AG09309 (cell line): ENCODE data around the gene DENND4C.
"Not testable (repeated sequence)": the region's sequence is repeated elsewhere in the genome, so short reads cannot be mapped to it uniquely, and the experiment has no call there.

Source experiments
- DNase-seq: peaks from one replicate; pipeline ENCODE4 v3.0.0-alpha.2; 2010; ENCODE audit warnings: low read depth
- H3K4me3 ChIP-seq: 2 replicates; pipeline ENCODE4 v1.5.1; 2011; ENCODE audit warnings: mild to moderate bottlenecking, low read depth, low read length, moderate library complexity; ENCODE audit not compliant: control insufficient read depth
- TF ChIP-seq, protein P1 (sequence below): IDR thresholded peaks from 2 replicates; pipeline ENCODE4 v1.5.1; 2011; ENCODE audit warnings: mild to moderate bottlenecking, low read depth, low read length, inconsistent platforms; ENCODE audit not compliant: insufficient read depth, control insufficient read depth; ENCODE audit errors: missing control alignments

The DENND4C gene

GRCh38 chr9:19405771-19406170 is 175.3 kb downstream of the DENND4C start:
- DNase-seq = no peak
- TF ChIP-seq, protein P1, sequence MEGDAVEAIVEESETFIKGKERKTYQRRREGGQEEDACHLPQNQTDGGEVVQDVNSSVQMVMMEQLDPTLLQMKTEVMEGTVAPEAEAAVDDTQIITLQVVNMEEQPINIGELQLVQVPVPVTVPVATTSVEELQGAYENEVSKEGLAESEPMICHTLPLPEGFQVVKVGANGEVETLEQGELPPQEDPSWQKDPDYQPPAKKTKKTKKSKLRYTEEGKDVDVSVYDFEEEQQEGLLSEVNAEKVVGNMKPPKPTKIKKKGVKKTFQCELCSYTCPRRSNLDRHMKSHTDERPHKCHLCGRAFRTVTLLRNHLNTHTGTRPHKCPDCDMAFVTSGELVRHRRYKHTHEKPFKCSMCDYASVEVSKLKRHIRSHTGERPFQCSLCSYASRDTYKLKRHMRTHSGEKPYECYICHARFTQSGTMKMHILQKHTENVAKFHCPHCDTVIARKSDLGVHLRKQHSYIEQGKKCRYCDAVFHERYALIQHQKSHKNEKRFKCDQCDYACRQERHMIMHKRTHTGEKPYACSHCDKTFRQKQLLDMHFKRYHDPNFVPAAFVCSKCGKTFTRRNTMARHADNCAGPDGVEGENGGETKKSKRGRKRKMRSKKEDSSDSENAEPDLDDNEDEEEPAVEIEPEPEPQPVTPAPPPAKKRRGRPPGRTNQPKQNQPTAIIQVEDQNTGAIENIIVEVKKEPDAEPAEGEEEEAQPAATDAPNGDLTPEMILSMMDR = no peak
- no peak overlapping the region for H3K4me3 ChIP-seq

GRCh38 chr9:19408316-19408692 is 177.8 kb downstream of the DENND4C start:
- peak overlapping the region; percentile 78 for H3K4me3 ChIP-seq
- TF ChIP-seq, protein P1 = no peak
- no peak for DNase-seq

- no peak for DNase-seq
- peak within 1 kb of the TSS; percentile 78 for H3K4me3 ChIP-seq
- TF ChIP-seq, protein P1 = peak; percentile 24
Observed at GRCh38 chr9:19408693-19409400, 178.4 kb downstream of the DENND4C start, which contains the start of gene ACER2. Gene ACER2 (plus strand): TSS chr9:19409009. CDS start chr9:19409085, 76 bp downstream.

DNA sequence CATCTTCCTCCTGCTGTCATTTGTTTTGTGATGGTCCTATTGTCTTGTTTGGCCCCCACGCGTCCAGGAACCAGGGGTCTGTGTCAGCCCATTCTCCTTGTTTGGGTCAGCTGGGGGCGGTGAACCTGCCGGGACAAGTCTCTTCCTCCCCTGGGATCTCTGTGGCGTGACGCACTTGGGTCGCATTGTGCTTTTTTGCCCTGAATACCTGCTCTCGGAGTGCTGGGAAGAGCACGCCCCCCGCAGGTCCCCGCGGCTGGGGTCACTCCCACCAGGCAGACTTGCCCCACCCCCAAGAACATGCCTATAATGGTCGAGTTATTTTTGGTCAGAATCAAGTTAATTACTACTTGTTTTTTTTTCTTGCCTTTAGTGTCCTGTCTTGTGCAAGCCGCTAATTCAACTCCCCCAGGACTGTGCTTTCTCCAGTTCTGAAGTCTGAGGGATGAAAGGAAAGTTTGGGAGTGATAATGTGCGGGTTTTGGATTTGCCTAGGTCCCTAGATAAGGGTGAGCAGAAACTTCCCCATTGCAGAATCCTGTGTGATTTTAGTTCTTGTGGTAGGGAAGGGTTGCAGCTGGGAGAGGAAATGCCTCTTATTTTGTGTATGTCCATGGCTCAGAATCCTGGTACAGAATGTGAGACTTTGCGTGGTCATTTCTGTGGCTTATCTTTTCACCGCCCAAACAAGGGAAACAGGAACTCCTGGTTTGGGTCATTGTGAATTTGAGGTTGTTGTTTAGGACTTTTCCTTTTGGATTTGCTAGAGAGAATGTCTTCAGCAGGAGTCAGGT is 179.1 kb downstream of the DENND4C start:
- TF ChIP-seq, protein P1 = no peak
- H3K4me3 ChIP-seq = peak overlapping the region; percentile 78
- DNase-seq = no peak

GRCh38 chr9:19410195-19410503 is 179.7 kb downstream of the DENND4C start:
- TF ChIP-seq, protein P1 = no peak
- H3K4me3 ChIP-seq = no peak overlapping the region; the same call in 1 of the 2 replicates
- no peak for DNase-seq

DNA sequence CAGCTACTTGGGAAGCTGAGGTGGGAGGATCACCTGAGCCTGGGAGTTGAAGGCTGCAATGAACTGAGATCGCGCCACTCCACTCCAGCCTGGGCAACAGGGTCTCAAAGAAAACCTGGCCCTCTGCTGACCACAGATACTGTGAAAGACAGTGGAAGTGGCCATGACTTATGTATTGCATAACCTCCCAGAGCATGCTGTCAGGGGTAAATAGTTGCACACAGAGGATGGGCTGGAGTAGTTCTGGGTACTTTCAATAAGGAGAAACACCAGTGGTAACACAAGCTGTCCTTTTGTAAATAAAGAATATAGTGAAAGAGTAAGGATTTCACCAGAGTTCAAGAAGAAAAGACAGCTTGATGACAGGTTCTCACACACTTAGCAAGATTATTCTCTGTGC is 180.1 kb downstream of the DENND4C start:
- no peak for DNase-seq
- TF ChIP-seq, protein P1 = no peak
- no peak overlapping the region for H3K4me3 ChIP-seq

DNA sequence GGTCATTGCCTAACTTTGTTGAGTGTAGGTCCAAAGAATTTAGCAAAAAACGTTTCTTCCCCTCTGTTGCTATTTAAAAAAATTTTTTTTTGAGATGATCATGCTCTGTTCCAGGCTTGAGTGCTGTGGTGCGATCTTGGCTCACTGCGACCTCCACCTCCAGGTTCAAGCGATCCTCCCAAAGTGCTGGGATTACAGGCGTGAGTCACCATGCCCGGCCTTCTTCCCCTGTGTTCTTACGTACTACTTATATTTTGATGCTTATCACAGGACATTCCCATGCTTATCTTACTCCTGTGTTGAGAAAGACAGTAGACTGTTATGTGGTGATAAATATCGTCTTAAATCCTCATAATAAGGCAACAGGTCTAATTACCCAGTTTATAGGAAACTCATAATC is 180.8 kb downstream of the DENND4C start:
- TF ChIP-seq, protein P1 = no peak
- no peak for DNase-seq
- no peak overlapping the region for H3K4me3 ChIP-seq

- H3K4me3 ChIP-seq, DNase-seq: not testable (repeated sequence)
Observed at GRCh38 chr9:19413456-19413855, 183.0 kb downstream of the DENND4C start.
